Measurements from ENCODE around the gene FALEC.
"Not testable (repeated sequence)": the region's sequence is repeated elsewhere in the genome, so short reads cannot be mapped to it uniquely, and the experiment has no call there.

The FALEC gene

DNA sequence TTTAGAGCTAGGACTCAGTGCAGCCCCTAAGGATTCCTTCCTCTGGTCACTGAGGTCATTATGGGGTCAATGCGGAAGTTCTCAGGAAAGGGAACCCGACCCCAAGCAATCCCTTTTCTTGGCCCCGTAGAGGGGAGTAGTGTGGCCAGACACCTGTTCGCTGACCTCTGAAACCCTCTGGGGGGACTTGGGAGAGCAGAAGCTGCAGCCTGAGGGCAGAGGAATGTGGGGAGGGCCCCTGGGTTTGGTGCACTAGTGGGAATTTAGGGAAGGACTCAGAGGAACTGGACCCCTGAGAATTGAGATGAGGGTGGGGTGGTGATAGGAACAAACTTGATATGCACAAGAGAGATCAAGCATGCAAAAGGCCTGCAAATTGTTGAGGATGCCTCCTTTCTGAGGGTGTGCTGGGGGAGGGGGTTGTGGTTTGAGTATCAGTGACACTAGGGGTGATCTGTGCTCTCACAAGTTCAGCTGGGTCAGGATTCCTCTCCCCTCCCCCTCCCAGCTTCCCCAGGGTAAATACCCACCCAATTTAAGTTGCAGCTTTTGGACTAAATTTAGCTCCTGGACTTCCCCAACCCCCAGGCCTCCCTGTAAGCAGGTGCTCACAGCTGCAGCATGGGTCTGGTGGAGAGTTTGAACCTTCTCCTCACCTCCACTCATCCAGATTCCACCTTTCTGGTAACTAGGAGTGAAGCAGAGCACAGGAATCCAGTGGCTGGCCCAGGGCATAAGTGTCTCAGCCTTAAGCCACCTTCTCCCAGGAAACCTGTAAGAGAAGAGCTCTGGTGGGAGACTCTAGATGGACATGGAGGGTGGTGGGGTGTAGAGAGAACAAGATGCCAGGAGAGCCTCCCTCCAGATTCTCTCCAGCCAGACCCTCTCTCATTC, 47.1 kb downstream of the FALEC start:
- ATAC-seq (ENCODE audit: low read depth) (no peak), DNase-seq (ENCODE audit: low spot score) (no peak)
- Histone ChIP-seq H3K36me3 (ENCODE audit: low read depth) (peaks cover 13% of the 10 kb centered on the region), H3K27me3 (ENCODE audit: insufficient read depth, poor library complexity, severe bottlenecking) (no peaks in the 10 kb centered on the region), H3K27ac (ENCODE audit: poor library complexity, severe bottlenecking) (peak overlapping the region; percentile 100), H3K4me3 (ENCODE audit: severe bottlenecking) (no peak overlapping the region), H3K9me3 (ENCODE audit: severe bottlenecking) (no peaks in the 10 kb centered on the region), H3K4me1 (ENCODE audit: insufficient read depth, poor library complexity, severe bottlenecking) (peaks cover 44% of the 10 kb centered on the region)
- TF ChIP-seq, protein P1, sequence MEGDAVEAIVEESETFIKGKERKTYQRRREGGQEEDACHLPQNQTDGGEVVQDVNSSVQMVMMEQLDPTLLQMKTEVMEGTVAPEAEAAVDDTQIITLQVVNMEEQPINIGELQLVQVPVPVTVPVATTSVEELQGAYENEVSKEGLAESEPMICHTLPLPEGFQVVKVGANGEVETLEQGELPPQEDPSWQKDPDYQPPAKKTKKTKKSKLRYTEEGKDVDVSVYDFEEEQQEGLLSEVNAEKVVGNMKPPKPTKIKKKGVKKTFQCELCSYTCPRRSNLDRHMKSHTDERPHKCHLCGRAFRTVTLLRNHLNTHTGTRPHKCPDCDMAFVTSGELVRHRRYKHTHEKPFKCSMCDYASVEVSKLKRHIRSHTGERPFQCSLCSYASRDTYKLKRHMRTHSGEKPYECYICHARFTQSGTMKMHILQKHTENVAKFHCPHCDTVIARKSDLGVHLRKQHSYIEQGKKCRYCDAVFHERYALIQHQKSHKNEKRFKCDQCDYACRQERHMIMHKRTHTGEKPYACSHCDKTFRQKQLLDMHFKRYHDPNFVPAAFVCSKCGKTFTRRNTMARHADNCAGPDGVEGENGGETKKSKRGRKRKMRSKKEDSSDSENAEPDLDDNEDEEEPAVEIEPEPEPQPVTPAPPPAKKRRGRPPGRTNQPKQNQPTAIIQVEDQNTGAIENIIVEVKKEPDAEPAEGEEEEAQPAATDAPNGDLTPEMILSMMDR (IDR thresholded peaks at IDR 0.05; ENCODE audit: poor library complexity, severe bottlenecking) = no peak

DNA sequence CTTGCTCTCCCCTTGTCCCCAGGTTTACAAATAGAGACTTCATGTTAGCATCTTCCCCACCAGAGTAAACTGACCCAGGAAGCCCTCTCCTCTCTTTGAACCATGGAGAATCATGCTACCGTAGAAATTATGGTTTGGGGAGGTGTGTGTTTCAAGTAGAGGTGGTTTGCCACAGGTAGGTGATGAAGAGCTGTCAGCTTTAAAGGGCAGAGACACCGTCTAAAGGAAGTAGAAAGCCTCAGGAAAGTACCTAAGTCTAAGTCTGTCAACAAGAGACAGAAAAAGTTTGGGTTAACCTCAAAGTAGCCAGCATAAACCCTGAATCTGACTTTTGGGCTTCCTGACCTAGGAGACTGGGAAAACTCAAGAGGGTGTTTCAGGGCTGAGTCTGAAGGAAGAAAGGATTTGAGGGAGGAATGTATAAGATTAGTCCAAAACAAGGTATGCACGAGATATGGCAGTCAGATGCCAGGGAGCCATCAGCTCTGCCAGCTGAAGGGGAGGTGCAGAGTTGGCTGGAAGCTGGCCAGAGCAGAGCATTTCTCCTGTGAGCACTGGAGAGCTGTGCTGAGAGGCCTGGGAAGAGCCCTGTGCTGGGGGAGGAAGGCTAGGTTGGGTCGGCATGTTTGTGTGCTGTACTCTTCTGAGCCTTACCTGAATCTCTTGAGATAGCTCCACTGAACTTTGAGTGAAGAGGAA, 47.9 kb downstream of the FALEC start:
- H3K4me1 ChIP-seq (ENCODE audit: insufficient read depth, poor library complexity, severe bottlenecking) = peaks cover 48% of the 10 kb centered on the region
- DNase-seq (ENCODE audit: low spot score) (no peak), ATAC-seq (ENCODE audit: low read depth) (no peak)
- H3K36me3 ChIP-seq (ENCODE audit: low read depth) = peaks cover 13% of the 10 kb centered on the region
- TF ChIP-seq, protein P1 (IDR thresholded peaks at IDR 0.05; ENCODE audit: poor library complexity, severe bottlenecking) = no peak
- no peak overlapping the region for H3K4me3 ChIP-seq (ENCODE audit: severe bottlenecking)
- peak overlapping the region; percentile 100 for H3K27ac ChIP-seq (ENCODE audit: poor library complexity, severe bottlenecking)
- no peaks in the 10 kb centered on the region for H3K9me3 ChIP-seq (ENCODE audit: severe bottlenecking)
- no peaks in the 10 kb centered on the region for H3K27me3 ChIP-seq (ENCODE audit: insufficient read depth, poor library complexity, severe bottlenecking)

DNA sequence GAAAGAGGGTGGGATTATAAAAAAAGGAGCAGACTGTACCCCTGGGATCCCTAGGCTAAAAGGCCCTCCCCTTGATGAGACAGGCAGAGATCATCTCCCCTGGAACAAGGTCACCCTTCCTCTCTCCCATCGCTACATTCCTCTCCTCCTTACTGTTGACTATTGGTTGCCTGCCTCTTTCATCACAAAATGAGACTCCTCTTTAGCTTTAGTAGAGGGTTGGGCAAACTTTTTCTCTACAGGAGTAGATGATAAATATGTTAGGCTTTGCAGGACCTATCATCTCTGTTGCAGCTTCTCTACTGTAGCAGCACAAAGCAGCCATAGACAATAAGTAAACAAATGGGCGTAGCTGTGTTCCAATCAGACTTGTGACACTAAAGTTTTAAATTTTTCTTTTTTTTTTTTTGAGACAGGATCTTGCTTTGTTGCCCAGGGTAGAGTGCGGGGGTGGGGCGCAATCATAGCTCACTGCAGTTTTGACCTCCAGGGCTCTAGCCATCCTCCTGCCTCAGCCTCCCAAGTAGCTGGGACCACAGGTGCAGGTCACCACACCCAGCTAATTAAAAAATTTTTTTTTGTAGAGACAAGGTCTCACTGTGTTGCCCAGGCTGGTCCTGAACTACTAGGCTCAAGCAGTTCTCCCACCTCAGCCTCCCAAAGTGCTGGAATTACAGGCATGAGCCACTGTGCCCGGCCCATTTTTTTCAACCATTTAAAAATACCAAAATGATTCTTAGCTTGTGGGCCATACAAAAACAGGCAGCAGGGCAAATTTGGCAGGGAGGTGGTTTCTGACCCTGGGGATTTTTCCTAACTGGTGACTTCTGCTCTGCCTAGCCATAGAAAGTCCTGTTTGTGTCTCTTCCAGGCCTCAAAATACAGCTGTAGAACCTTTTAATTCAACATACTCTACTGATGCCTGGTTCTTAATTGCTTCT, 48.8 kb downstream of the FALEC start:
- DNase-seq (ENCODE audit: low spot score) (no peak), ATAC-seq (ENCODE audit: low read depth) (no peak)
- Histone ChIP-seq H3K4me1 (ENCODE audit: insufficient read depth, poor library complexity, severe bottlenecking) (peaks cover 57% of the 10 kb centered on the region), H3K36me3 (ENCODE audit: low read depth) (peaks cover 13% of the 10 kb centered on the region), H3K4me3 (ENCODE audit: severe bottlenecking) (no peak overlapping the region), H3K27me3 (ENCODE audit: insufficient read depth, poor library complexity, severe bottlenecking) (no peaks in the 10 kb centered on the region), H3K27ac (ENCODE audit: poor library complexity, severe bottlenecking) (peak overlapping the region; percentile 100), H3K9me3 (ENCODE audit: severe bottlenecking) (no peaks in the 10 kb centered on the region)
- TF ChIP-seq, protein P1 (IDR thresholded peaks at IDR 0.05; ENCODE audit: poor library complexity, severe bottlenecking) = no peak

DNA sequence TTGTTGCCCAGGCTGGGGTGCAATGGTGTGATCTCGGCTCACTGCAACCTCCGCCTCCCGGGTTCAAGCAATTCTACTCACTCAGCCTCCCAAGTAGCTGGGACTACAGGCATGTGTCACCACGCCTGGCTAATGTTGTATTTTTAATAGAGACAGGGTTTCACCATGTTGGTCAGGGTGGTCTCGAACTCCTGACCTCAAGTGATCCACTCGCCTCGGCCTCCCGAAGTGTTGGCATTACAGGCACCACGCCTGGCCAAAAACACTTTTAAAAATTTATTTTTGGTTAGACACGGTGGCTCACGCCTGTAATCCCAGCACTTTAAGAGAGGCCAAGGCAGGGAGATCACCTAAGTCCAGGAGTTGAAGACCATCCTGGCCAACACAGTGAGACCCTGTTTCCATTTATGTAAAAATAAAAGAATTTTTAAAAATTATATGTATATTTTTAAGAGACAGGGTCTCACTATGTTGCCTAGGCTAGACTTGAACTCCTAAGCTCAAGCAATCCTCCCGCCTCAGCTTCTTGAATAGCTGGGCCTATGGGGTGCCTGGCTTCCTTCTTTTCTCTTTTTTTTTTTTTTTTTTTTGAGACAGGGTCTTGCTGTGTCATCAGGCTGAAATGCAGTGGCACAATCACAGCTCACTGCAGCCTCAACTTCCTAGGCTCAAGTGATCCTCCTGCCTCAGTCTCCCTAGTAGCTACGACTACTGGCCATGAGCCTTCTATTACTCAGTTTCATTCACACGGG, 49.9 kb downstream of the FALEC start:
- not testable (repeated sequence) for ATAC-seq (ENCODE audit: low read depth); H3K36me3 ChIP-seq (ENCODE audit: low read depth); DNase-seq (ENCODE audit: low spot score); H3K9me3 ChIP-seq (ENCODE audit: severe bottlenecking); H3K27me3 ChIP-seq (ENCODE audit: insufficient read depth, poor library complexity, severe bottlenecking); H3K4me3 ChIP-seq (ENCODE audit: severe bottlenecking)
- Histone ChIP-seq H3K4me1 (ENCODE audit: insufficient read depth, poor library complexity, severe bottlenecking) (peaks cover 63% of the 10 kb centered on the region), H3K27ac (ENCODE audit: poor library complexity, severe bottlenecking) (peak overlapping the region; percentile 100)
